GM19452 (cell line): Measurements from ENCODE around the gene PRX.
"Not testable (repeated sequence)": the region's sequence is repeated elsewhere in the genome, so short reads cannot be mapped to it uniquely, and the experiment has no call there.

Experiments
- ATAC-seq: cut with Tn5 transposase; IDR thresholded peaks from one replicate; pipeline ENCODE4 v1.9.1; 2021; ENCODE audit not compliant: unreplicated experiment

PRX gene

GRCh38 chr19:40413291-40413845, at the start of gene PRX:
Gene PRX (minus strand): TSS chr19:40413378. CDS start chr19:40407932, 5,446 bp downstream.
- ATAC-seq: no peak

DNA sequence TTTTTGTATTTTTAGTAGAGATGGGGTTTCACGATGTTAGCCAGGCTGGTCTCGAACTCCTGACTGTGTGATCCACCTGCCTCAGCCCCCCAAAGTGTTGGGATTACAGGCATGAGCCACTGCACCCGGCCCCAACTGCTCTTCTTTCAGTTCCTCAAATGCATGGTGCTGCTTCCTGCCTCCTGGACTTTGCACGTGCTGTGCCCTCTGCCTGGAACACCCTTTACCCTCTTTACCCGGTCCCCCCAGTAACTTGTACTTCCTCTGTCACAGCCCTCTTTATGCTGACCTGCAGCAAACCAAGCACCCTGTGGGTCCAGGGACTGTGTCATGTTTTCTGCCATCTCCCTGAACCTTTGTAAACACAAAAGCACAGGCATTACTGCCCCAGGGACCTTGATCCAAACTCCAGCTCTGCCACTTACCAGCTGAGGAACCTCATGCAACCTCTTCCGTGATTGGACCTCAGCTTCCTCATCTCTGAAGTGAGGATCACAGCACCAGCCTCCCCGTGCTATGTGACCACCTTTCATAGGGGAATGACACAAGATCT, 48.6 kb upstream of the PRX start:
- ATAC-seq: no peak

- ATAC-seq: no peak
These were observed 47.0 kb upstream of the PRX start for GRCh38 chr19:40460185-40460584.

- no peak for ATAC-seq
These were observed 45.4 kb upstream of the PRX start for GRCh38 chr19:40458597-40458974.

GRCh38 chr19:40457953-40458596, 44.9 kb upstream of the PRX start:
- ATAC-seq: no peak

GRCh38 chr19:40457048-40457447, 43.9 kb upstream of the PRX start:
- ATAC-seq: no peak

GRCh38 chr19:40453943-40454342, 40.8 kb upstream of the PRX start:
- not testable (repeated sequence) for ATAC-seq

GRCh38 chr19:40453151-40453735, 40.1 kb upstream of the PRX start:
- no peak for ATAC-seq

DNA sequence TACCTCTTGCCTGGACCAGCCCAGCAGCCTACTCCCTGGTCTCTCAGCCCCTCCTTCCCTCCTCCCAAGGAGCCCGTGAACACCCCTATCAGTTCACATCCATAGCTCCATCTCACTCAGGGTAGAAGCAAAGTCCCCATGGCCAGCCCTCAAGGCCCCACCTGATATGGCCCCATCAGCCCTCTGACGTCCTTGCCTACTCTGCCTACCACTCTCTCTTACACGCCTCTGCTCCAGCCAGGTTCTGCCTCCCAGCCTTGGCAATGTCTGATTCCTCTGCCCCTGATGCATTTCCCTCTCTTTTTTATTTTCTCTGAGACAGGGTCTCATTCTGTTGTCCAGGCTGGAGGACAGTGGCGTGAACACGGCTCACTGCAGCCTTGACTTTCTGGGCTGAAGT, 38.8 kb upstream of the PRX start:
- ATAC-seq: no peak

GRCh38 chr19:40450664-40451063, 37.5 kb upstream of the PRX start:
- ATAC-seq: no peak

DNA sequence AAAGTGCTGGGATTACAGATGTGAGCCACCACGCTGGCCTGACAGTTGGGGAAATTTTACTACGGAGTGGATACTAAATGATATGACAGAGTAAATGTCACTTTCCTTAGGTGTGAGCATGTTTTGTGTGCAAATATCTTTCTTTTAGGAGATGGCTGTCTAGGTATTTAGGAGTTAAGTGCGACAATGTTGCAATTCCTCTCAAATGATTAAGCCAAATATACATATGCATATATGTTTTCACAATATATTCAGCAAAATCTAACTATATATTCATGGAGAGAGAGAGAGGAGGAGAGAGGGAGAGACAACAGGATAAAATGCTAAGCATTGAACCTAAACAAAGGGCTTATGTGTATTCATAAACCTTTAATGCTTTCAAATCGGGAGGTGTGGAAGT, 36.3 kb upstream of the PRX start:
- no peak for ATAC-seq

DNA sequence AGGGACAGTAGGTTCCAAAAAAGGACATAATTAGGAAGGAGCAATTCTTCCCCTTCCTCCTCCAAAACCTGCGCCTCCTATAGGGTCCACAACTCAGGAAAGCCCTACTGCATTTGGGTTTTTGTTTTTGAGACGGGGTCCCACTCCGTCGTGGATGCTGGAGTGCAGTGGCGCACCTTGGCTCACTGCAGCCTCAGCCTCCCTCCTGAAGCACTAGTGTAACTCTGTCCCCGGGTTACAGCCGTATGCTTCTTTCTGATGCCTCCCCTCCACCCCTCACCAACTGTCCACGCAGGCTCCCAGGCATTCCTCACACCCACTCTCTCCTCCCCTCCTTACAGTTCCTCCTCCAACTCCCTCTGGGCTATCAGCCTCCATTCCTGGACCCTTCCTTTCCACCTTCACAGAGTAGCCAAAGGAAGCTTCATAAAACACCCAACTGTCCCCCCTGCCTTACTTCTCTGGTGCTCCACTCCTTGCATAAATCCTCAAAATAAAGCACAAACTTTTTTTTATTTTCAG, 33.1 kb upstream of the PRX start:
- no peak for ATAC-seq

DNA sequence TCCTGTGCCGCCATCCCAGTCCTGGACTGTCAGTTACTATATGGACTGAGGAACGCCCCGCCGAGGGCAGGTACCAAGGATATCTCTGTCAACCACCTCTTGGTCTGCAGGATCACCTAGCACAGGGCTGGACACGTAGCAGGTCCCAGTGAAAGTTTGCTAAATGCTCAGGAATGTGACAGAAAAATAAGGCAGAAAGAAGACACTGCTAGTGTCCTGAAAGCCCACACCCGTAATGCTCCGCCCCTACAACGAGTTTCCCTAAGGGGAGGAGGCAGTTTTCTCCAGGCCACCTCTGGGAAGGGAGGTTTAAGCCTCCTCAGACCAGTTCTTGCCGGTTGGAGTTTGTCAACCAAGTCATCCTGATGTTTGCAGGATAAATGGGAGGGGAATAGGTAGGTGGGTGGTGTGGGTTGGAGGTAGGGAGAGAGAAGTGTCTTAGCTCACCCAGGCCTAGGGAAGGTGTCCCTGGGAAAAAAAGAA, 32.6 kb upstream of the PRX start:
- no peak for ATAC-seq

- no peak for ATAC-seq
These were observed 31.7 kb upstream of the PRX start for GRCh38 chr19:40444825-40445312.

DNA sequence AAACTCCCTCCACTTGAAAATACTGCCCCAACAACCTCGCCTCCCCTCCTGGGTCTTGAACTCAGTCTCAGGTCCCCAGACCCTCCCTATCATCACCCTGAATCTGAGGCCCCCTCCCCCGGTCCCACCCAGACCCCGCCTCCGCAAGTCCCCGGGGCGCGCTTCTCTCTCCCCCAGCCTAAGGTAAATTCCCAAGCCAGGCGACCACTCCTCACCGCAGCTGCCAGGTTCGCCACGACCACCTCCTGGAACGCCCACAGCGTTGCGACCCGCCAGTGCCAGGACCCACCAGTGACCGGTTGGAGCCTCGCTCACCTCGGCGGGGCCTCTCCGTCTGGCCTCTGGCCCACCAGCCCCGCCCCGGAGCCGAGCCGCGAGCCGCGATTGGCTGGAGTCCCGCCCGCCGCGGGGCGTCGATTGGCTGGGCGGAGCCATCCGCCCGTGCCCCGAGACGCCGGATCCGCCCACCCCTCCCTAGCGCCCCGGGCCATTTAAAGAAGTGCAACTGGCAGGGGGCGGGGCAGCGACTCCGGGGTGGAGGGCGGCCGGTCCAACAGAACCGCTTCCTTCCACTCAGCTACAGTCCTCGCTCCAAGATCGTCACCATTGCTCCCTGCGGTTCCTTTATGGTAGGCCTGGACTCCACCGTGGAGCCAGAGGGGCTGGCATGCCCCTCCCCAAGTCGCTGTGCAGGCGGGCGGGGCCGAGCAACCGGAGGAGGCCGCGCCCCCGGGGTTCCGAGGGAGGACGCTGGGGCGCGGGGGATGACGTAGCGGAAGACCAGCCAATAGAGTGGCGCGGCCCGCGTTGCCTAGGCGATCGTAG, 31.0 kb upstream of the PRX start, which contains the start of gene SERTAD3:
Gene SERTAD3, minus strand, starts transcription at position 336 of the 825 bp plus-strand sequence. CDS start 2,255 bp downstream, outside the sequence.
- ATAC-seq: peak; percentile 65

DNA sequence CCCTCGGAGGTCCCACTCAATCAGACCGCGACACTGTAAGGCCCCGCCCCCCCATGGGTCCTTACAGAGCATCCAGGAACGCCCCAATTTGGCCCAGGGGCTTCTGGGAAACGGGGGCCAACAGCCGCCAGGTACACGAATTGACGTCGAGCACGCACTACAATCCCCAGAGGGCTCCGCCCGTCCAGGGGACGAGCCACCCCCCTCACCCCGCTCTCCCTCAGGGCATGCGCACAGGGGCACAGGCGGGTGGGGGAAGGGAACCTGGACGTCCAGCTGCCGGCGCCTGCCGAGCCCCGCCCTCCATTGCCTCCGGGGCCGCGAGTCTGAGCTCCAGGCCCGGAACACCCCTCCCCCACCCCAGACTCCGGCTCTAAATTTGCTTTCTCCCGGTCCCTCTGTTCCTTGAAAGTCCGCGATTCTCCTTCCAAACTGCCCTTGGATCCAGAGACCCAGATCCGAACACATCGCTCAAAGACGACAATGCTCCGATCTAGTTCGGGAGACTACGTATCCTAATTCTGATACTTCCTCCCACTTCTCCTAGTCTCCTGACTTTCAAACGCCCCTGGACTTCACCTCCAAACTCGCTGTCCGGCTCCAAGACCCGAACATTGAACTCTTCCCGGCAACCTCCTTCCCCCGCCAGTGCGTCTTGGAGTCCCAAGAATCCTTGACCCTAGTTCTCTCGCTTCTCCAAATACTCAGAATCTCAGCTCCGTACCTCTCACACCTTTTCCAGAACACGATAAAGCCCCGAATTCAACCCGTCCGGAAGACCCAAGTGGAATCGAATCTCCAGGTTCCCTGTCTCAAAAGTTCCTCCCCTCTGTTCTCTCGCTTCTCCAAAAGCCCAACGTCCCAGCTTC, 30.2 kb upstream of the PRX start:
- ATAC-seq: peak; percentile 61

DNA sequence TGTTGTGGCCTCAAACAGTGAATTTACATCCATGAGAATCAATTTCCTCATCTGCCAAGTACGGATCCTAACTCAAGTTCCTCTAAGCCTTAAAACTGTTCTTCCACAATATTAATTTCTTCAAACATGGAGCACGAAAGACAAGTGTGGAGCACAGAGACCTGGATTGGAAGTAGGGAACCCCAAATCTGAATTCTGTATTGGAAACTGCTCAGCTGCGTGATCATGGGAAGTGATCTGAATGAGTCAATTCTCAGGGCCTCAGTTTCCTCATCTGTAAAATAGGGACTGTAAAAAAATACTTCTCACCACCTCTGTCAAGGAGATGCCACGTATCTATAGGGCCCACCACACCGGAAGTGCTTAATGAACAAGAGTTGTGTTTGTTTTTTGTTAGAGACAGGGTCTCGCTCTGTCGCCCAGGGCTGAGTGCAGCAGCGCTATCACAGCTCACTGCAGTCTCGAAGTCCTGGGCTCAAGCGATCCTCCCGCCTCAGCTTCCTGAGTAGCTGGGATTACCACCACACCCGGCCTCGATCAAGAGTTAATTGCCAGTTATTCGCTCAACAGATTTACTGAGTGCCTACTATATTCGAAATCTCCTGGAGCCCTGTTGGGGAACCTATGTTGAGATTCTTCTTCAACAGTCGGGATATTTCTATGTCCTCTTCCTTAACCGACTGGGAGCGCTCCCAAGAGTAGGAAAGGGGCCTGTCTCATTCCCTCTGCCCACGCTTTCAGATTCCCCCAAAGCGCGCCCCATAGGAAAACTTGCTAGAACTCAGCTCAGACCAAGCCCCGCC, 29.4 kb upstream of the PRX start:
- no peak for ATAC-seq

DNA sequence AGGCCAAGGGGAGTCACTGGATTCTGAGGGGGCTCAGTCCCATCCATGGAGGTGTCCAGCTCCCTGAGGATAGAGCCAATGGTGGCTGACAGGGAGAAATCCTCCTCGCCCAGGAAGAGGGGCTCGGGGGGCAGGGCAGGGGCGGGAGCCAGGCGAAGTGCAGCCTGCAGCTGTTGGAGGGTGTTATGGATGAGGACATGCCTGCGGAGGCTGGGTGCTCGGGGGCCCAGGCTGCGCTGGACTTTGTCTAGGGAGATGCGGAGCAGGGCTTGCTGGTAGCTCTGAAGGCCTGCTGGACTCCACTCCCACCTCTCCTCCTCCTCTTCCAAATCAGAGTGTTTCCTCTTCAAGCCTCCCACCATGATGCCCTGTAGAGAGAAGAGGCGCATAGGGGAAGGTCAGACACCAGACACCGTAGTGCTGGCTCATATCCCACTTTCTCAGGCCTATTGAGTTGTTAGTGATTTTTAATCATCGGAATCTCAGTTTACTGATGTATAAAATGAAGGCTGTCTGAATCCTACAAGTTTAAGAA, 28.6 kb upstream of the PRX start:
- no peak for ATAC-seq

- no peak for ATAC-seq
These were observed 25.1 kb upstream of the PRX start for GRCh38 chr19:40438284-40438683.
